GM19238 (cell line): Measurements from ENCODE around the gene OR6F1.
"Not testable (repeated sequence)": the region's sequence is repeated elsewhere in the genome, so short reads cannot be mapped to it uniquely, and the experiment has no call there.

Source experiments
- DNase-seq: peaks from one replicate; pipeline ENCODE4 v3.0.0; 2011; ENCODE audit warnings: low spot score; ENCODE audit not compliant: insufficient read length

The OR6F1 gene

GRCh38 chr1:247716546-247716945 lies at the start of gene OR6F1:
Gene OR6F1, minus strand, starts transcription at chr1:247716646. Its CDS starts 3,891 bp downstream, at chr1:247712755.
- DNase-seq: no peak

GRCh38 chr1:247760456-247760855 lies 44.0 kb upstream of the OR6F1 start, which contains the start of gene OR1C1:
Gene OR1C1, minus strand, starts transcription at chr1:247760556. Its CDS starts 2,150 bp downstream, at chr1:247758406.
- DNase-seq: no peak

- not testable (repeated sequence) for DNase-seq
Measured at GRCh38 chr1:247754311-247754710, 37.9 kb upstream of the OR6F1 start.

- no peak for DNase-seq
Measured at GRCh38 chr1:247749870-247750269, 33.4 kb upstream of the OR6F1 start.

GRCh38 chr1:247748041-247748440 lies 31.6 kb upstream of the OR6F1 start, which contains the start of gene OR14A2:
Gene OR14A2, minus strand, starts transcription at chr1:247748141.
- DNase-seq: no peak

GRCh38 chr1:247747616-247748015 lies 31.2 kb upstream of the OR6F1 start:
- DNase-seq: no peak

- no peak for DNase-seq
Measured at GRCh38 chr1:247746391-247746935, 30.0 kb upstream of the OR6F1 start.

- DNase-seq: not testable (repeated sequence)
Measured at GRCh38 chr1:247742215-247742760, 25.8 kb upstream of the OR6F1 start.

GRCh38 chr1:247741756-247742155 lies 25.3 kb upstream of the OR6F1 start:
- DNase-seq: no peak

GRCh38 chr1:247740721-247741120 lies 24.3 kb upstream of the OR6F1 start:
- no peak for DNase-seq

GRCh38 chr1:247738315-247738714 lies 21.9 kb upstream of the OR6F1 start, which contains the start of gene OR14K1:
Gene OR14K1, plus strand, starts transcription at chr1:247738615. Its CDS starts 0 bp downstream, at chr1:247738615.
- DNase-seq: no peak

- no peak for DNase-seq
Measured at GRCh38 chr1:247721222-247721621, 4.8 kb upstream of the OR6F1 start.

GRCh38 chr1:247713753-247714152 lies 2.7 kb downstream of the OR6F1 start:
- DNase-seq: no peak

- not testable (repeated sequence) for DNase-seq
Measured at GRCh38 chr1:247710681-247711080, 5.8 kb downstream of the OR6F1 start.

- no peak for DNase-seq
Measured at GRCh38 chr1:247701338-247701737, 15.1 kb downstream of the OR6F1 start.

- DNase-seq: peak; percentile 4
Measured at GRCh38 chr1:247681288-247681897, 35.1 kb downstream of the OR6F1 start.

- no peak for DNase-seq
Measured at GRCh38 chr1:247680171-247680570, 36.3 kb downstream of the OR6F1 start.

- DNase-seq: no peak
Measured at GRCh38 chr1:247679639-247680038, 36.8 kb downstream of the OR6F1 start, which contains the start of gene OR13G1. Gene OR13G1, minus strand, starts transcription at chr1:247679739. Its CDS starts 6,698 bp downstream, at chr1:247673041.

GRCh38 chr1:247669225-247669624 lies 47.2 kb downstream of the OR6F1 start:
- no peak for DNase-seq
